ENCODE measurements around the gene FGD3.

FGD3 gene

GRCh38 chr9:92948038-92948534 lies 763 bp downstream of the FGD3 start:
- H3K4me3 ChIP-seq (ENCODE audit: low read depth, low read length), result no peak overlapping the region
- DNase-seq (ENCODE audit: low read depth), result no peak
- in situ Hi-C loops (cut with HindIII; ENCODE audit: low sequenced_read_pairs), result no loop called here
- TF ChIP-seq, protein P1, sequence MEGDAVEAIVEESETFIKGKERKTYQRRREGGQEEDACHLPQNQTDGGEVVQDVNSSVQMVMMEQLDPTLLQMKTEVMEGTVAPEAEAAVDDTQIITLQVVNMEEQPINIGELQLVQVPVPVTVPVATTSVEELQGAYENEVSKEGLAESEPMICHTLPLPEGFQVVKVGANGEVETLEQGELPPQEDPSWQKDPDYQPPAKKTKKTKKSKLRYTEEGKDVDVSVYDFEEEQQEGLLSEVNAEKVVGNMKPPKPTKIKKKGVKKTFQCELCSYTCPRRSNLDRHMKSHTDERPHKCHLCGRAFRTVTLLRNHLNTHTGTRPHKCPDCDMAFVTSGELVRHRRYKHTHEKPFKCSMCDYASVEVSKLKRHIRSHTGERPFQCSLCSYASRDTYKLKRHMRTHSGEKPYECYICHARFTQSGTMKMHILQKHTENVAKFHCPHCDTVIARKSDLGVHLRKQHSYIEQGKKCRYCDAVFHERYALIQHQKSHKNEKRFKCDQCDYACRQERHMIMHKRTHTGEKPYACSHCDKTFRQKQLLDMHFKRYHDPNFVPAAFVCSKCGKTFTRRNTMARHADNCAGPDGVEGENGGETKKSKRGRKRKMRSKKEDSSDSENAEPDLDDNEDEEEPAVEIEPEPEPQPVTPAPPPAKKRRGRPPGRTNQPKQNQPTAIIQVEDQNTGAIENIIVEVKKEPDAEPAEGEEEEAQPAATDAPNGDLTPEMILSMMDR (IDR thresholded peaks at IDR 0.05; ENCODE audit: low read depth, low read length, missing control alignments), result no peak

DNA sequence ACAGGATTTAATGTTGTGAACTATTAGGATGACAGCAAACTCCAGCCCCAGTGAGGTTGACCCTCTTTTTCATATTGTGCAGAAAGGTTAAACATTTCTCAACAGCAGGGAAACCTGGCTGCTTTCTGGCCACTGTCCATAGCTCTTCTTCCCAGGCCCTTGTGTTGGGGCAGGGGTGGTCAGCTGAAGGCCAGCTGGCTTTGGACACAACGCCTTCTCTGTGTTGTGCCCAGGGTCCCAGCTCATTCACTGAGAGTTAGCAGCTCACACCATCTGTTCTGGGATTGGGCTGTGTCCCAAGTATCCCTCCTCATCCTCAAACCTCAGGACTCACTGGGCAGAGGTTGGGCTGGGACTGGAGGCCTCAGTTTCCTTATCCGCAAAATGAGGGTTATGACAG lies 1.3 kb downstream of the FGD3 start:
- in situ Hi-C loops (cut with HindIII; ENCODE audit: low sequenced_read_pairs), result no loop called here
- no peak for DNase-seq (ENCODE audit: low read depth)
- H3K4me3 ChIP-seq (ENCODE audit: low read depth, low read length), result no peak overlapping the region
- TF ChIP-seq, protein P1 (IDR thresholded peaks at IDR 0.05; ENCODE audit: low read depth, low read length, missing control alignments), result no peak

DNA sequence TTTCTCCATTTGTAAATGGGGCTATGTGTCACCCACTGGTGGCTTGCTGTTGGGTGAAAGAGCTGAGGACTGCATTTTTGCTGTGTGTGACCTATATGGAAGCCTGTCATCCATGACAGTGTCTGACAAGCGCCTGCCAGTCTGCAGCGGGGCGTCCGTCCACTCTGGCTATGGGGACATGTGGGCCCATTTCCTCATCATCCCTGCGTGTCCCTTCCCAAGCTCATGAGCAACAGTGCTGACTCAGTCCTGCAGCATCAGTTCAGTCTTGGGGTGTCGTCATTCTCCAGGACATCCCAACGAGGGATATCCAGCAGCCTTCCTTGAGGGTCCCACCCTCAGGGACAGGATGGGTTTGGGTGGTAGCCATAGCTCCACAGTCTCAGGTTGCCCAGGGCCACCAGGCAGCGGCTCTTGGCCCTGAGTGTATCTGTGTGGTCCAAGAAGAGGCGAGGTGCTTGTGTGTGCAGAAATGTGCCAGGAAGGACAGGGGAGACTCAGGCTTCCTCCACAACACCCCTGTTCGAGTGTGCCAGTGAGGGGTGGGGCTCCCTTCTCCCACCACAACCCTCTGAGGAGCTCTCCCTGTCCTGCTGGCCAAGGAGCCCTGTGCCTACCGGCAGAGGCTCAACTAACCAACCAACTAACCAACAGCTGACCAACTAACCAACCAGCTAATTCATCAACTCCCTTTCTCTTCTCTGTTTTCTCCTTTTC lies 2.1 kb downstream of the FGD3 start:
- H3K4me3 ChIP-seq (ENCODE audit: low read depth, low read length), result no peak overlapping the region
- in situ Hi-C loops (cut with HindIII; ENCODE audit: low sequenced_read_pairs), result no loop called here
- no peak for DNase-seq (ENCODE audit: low read depth)
- TF ChIP-seq, protein P1 (IDR thresholded peaks at IDR 0.05; ENCODE audit: low read depth, low read length, missing control alignments), result no peak

DNA sequence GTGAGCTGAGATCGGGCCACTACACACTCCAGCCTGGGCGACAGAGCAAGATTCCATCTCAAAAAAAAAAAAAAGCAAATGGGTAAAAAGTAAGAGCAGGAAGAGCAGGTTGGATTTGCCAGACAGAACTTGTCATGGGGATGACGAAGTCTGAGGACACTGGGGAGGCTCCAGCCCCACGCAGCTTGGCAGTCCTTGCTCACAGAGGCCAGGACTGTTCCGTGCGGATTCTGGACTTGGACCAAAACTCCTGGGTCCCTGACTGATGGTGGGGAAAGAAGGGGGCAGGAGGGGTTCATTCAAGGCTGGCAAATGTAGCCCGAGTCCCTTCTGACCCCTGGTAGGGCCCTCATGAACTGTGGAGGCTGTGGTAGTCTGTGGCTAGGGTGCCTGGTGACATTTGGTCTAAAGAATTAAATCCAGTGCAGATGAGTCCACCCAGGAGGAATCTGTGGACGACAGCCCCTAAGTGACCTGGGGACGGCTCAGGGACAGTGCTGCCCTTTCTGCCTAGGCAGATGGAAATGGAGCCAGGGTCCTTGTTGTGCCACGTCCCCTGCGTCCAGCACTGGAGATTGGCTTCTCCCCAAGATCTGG lies 3.1 kb downstream of the FGD3 start:
- in situ Hi-C loops (cut with HindIII; ENCODE audit: low sequenced_read_pairs), result no loop called here
- no peak overlapping the region for H3K4me3 ChIP-seq (ENCODE audit: low read depth, low read length)
- DNase-seq (ENCODE audit: low read depth), result no peak
- TF ChIP-seq, protein P1 (IDR thresholded peaks at IDR 0.05; ENCODE audit: low read depth, low read length, missing control alignments), result no peak

DNA sequence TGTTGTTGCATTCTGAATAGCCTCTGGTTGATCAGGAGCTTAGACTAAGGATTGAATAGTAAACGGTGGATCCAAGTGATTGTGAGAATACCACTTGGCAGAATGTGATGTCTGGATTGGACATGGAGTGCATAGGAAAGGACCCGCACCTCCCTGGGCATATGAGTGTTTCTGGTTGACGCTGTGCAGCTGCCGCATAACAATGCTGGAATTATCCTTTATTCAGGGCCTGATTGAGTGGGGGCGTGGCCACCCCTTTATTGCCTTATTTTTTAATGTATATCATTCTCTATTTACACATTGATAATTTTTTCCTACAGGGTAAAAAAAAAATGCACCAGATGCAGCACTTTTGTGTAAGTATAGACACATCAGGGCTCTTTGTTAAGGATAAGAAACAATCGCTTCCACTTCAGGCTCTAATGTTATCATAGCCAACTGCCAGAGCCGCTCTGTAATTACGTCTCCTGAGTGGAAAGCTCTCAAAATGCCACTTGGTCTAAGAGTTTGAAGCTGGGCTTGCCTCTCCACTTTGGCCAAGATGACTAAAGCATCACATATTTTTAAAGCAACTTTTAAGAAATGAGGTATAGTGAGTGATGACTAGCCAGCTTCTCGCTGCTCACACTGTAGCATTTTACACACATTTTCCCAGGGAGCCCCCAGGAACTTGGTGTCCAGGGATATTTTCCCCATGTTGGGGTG lies 5.7 kb downstream of the FGD3 start:
- in situ Hi-C loops (cut with HindIII; ENCODE audit: low sequenced_read_pairs), result no loop called here
- DNase-seq (ENCODE audit: low read depth), result no peak
- TF ChIP-seq, protein P1 (IDR thresholded peaks at IDR 0.05; ENCODE audit: low read depth, low read length, missing control alignments), result no peak
- no peak overlapping the region for H3K4me3 ChIP-seq (ENCODE audit: low read depth, low read length)

GRCh38 chr9:92954049-92954861 lies 6.9 kb downstream of the FGD3 start:
- TF ChIP-seq, protein P1 (IDR thresholded peaks at IDR 0.05; ENCODE audit: low read depth, low read length, missing control alignments), result no peak
- no peak for DNase-seq (ENCODE audit: low read depth)
- in situ Hi-C loops (cut with HindIII; ENCODE audit: low sequenced_read_pairs), result no loop called here
- H3K4me3 ChIP-seq (ENCODE audit: low read depth, low read length), result no peak overlapping the region
